Activated B cell treated with CpG ODN at 0.5 μM for 24 hours (primary cell): Measurements from ENCODE around the gene MTHFD1L. TPM values are rescaled to one million over a fixed set of nuclear protein-coding genes. Genes with fewer than 3 reads are reported as not detected.

Experiments used
- ATAC-seq: fragments of 200-7000 bp; cut with Tn5 transposase; one replicate; pipeline ENCODE4 v1.10.0; 2021; ENCODE audit warnings: low read depth, mild to moderate bottlenecking, moderate library complexity
- CTCF ChIA-PET: fragments of 350-600 bp; sonication (Branson Sonifier 250); formaldehyde crosslinking; loops from one replicate; lab custom pipeline; 2021; ENCODE audit warnings: antibody characterized with exemption; lab: Charles Lee
- POLR2A ChIA-PET: fragments of 350-600 bp; sonication (Branson Sonifier 250); formaldehyde crosslinking; loops from one replicate; lab custom pipeline; 2021; ENCODE audit warnings: antibody characterized with exemption; lab: Charles Lee
- DNase-seq: peaks from one replicate; pipeline ENCODE4 v3.0.0; 2022
- H3K27ac Mint-ChIP-seq: one replicate; pipeline ENCODE4 v1.8.0; 2020; ENCODE audit warnings: mixed read lengths
- H3K27me3 Mint-ChIP-seq: one replicate; pipeline ENCODE4 v1.8.0; 2021; ENCODE audit warnings: mixed read lengths
- H3K36me3 Mint-ChIP-seq: one replicate; pipeline ENCODE4 v1.8.0; 2021; ENCODE audit warnings: low read depth, mixed read lengths
- H3K4me1 Mint-ChIP-seq: one replicate; pipeline ENCODE4 v1.8.0; 2021; ENCODE audit warnings: mixed read lengths
- H3K4me3 Mint-ChIP-seq: one replicate; pipeline ENCODE4 v1.8.0; 2020; ENCODE audit warnings: mild to moderate bottlenecking, mixed read lengths
- H3K9me3 Mint-ChIP-seq: one replicate; pipeline ENCODE4 v1.8.0; 2020; ENCODE audit warnings: mixed read lengths
- intact Hi-C: fragments of 100-400 bp; cut with micrococcal nuclease; formaldehyde crosslinking; loops from one replicate; pipeline ENCODE4 v1.15.1; 2024
- total RNA-seq: library from RNA; stranded (reverse); gene quantifications from 2 replicates; pipeline ENCODE4 v1.2.3, GENCODE V29; 2022
- TF ChIP-seq, protein P1 (sequence below): fragments of 200-600 bp; IDR thresholded peaks from one replicate; pipeline ENCODE4 v1.8.0; 2022; ENCODE audit warnings: antibody characterized with exemption, mild to moderate bottlenecking

Gene MTHFD1L
- total RNA-seq, 1 donor from 2014 or later: 60.4 TPM

DNA sequence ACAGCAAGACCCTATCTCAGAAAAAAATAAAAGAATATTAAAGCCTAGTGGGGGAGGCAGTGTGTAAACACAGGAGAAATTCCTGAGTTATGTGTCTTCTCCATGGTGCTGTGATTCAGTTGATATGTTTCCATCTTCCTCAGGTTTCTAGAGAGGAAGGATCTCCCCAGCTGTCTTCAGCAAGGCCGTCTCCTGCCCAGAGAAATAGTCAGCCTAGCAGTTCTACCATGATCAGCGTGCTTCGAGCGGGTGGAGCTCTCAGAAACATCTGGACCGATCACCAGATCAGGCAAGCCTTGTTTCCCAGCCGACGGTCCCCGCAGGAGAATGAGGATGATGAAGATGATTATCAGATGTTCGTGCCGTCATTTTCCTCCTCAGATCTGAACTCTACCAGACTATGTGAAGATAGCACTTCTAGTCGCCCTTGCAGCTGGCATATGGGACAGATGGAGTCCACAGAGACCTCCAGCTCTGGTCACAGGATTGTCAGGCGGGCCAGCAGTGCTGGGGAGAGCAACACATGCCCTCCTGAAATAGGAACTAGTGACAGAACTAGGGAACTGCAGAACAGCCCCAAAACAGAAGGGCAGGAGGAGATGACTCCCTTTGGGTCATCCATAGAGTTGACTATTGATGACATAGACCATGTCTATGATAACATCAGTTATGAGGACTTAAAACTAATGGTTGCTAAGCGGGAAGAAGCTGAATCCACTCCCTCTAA is 34.9 kb upstream of the MTHFD1L start:
- H3K4me1 Mint-ChIP-seq: peaks cover 5% of the 10 kb centered on the region
- intact Hi-C loops: no loop called here
- ATAC-seq: no peak
- H3K27ac Mint-ChIP-seq: no peak overlapping the region
- CTCF ChIA-PET: interaction anchor here (1.7 kb wide), 1 partner anchor 16 kb away, joined by 5 read pairs; no protein-coding TSS in a partner anchor
- POLR2A ChIA-PET: no interaction called here
- TF ChIP-seq, protein P1, sequence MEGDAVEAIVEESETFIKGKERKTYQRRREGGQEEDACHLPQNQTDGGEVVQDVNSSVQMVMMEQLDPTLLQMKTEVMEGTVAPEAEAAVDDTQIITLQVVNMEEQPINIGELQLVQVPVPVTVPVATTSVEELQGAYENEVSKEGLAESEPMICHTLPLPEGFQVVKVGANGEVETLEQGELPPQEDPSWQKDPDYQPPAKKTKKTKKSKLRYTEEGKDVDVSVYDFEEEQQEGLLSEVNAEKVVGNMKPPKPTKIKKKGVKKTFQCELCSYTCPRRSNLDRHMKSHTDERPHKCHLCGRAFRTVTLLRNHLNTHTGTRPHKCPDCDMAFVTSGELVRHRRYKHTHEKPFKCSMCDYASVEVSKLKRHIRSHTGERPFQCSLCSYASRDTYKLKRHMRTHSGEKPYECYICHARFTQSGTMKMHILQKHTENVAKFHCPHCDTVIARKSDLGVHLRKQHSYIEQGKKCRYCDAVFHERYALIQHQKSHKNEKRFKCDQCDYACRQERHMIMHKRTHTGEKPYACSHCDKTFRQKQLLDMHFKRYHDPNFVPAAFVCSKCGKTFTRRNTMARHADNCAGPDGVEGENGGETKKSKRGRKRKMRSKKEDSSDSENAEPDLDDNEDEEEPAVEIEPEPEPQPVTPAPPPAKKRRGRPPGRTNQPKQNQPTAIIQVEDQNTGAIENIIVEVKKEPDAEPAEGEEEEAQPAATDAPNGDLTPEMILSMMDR: no peak
- DNase-seq: no peak
- no peaks in the 10 kb centered on the region for H3K9me3 Mint-ChIP-seq
- H3K27me3 Mint-ChIP-seq: no peaks in the 10 kb centered on the region
- peaks cover 84% of the 10 kb centered on the region for H3K36me3 Mint-ChIP-seq
- no peak overlapping the region for H3K4me3 Mint-ChIP-seq

DNA sequence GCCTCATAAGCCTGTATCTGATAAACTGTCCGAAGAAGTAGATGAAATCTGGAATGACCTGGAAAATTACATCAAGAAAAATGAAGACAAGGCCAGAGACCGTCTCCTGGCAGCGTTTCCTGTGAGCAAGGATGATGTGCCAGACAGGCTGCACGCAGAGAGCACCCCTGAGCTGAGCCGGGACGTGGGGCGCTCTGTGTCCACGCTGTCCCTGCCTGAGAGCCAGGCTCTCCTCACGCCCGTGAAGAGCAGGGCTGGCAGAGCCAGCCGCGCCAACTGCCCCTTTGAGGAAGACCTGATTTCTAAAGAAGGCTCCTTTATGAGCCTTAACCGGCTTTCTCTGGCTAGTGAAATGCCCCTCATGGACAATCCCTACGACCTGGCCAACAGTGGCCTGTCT is 33.9 kb upstream of the MTHFD1L start:
- no peak overlapping the region for H3K4me3 Mint-ChIP-seq
- no peaks in the 10 kb centered on the region for H3K9me3 Mint-ChIP-seq
- CTCF ChIA-PET: interaction anchor here (1.7 kb wide), 1 partner anchor 17 kb away, joined by 5 read pairs; no protein-coding TSS in a partner anchor
- POLR2A ChIA-PET: no interaction called here
- peaks cover 89% of the 10 kb centered on the region for H3K36me3 Mint-ChIP-seq
- no peak overlapping the region for H3K27ac Mint-ChIP-seq
- peaks cover 6% of the 10 kb centered on the region for H3K4me1 Mint-ChIP-seq
- TF ChIP-seq, protein P1: no peak
- ATAC-seq (no peak), DNase-seq (no peak)
- intact Hi-C loops: no loop called here
- no peaks in the 10 kb centered on the region for H3K27me3 Mint-ChIP-seq

DNA sequence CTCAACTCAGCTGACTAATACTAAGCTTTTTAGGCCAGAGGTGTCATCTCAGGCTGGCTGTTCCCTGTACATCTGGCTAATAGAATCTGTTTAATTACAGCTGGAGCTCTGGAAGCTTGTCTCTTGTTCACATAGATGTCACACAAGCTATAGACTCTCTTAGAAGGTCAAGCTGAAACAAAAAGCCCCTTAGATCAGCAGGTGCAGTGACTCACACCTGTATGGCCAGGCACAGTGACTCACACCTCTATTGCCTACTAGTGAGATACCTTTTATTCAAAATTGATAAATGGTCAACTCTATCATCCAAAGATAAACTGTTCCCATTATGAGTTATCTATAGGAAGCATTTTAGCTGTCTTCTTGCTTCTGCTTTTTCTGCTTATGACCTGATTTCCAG is 29.9 kb upstream of the MTHFD1L start:
- ChIA-PET CTCF (no interaction called here), POLR2A (no interaction called here)
- peak; percentile 10 for ATAC-seq
- intact Hi-C loops: no loop called here
- no peak for DNase-seq
- peaks cover 96% of the 10 kb centered on the region for H3K36me3 Mint-ChIP-seq
- H3K9me3 Mint-ChIP-seq: no peaks in the 10 kb centered on the region
- TF ChIP-seq, protein P1: no peak
- H3K4me1 Mint-ChIP-seq: peaks cover 10% of the 10 kb centered on the region
- H3K4me3 Mint-ChIP-seq: no peak overlapping the region
- no peak overlapping the region for H3K27ac Mint-ChIP-seq
- H3K27me3 Mint-ChIP-seq: no peaks in the 10 kb centered on the region

DNA sequence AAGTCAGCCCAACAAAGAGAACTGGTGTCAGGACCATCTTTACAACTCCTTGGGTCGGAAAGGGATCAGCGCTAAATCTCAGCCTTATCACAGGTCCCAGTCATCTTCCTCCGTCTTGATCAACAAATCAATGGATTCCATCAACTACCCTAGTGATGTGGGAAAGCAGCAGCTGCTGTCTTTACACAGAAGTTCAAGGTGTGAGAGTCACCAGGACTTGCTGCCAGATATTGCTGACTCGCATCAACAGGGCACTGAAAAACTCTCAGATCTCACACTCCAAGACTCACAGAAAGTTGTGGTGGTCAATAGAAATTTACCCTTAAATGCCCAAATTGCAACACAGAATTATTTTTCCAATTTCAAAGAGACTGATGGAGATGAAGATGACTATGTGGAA is 25.3 kb upstream of the MTHFD1L start:
- H3K27me3 Mint-ChIP-seq: no peaks in the 10 kb centered on the region
- ChIA-PET POLR2A (no interaction called here), CTCF (no interaction called here)
- TF ChIP-seq, protein P1: no peak
- H3K36me3 Mint-ChIP-seq: peaks cover 88% of the 10 kb centered on the region
- DNase-seq (no peak), ATAC-seq (no peak)
- intact Hi-C loops: no loop called here
- no peak overlapping the region for H3K4me3 Mint-ChIP-seq
- peaks cover 9% of the 10 kb centered on the region for H3K4me1 Mint-ChIP-seq
- H3K27ac Mint-ChIP-seq: no peak overlapping the region
- no peaks in the 10 kb centered on the region for H3K9me3 Mint-ChIP-seq

DNA sequence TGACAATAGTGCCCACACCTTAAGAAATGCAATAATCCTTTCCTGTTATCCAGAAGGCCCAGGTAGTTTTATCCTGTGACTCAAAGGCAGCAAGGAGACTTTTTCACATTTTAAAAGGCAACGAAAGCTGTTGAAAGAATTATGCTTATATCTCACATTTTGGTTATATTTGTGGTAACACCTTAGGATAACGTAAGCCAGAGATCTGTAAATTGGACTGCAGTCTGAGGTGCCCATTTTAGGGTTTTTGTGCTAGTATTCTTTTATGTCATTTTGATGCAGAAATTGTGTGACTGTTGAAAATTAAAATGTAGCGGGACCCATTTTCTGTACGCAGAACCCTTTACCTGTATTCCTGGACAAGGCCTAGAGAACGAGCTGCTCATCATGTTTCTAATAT is 24.3 kb upstream of the MTHFD1L start:
- no peak for DNase-seq
- peaks cover 4% of the 10 kb centered on the region for H3K4me1 Mint-ChIP-seq
- intact Hi-C loops: no loop called here
- H3K27ac Mint-ChIP-seq: no peak overlapping the region
- no peak for ATAC-seq
- CTCF ChIA-PET: no interaction called here
- no peak overlapping the region for H3K4me3 Mint-ChIP-seq
- H3K9me3 Mint-ChIP-seq: no peaks in the 10 kb centered on the region
- H3K36me3 Mint-ChIP-seq: peaks cover 83% of the 10 kb centered on the region
- TF ChIP-seq, protein P1: no peak
- POLR2A ChIA-PET: no interaction called here
- H3K27me3 Mint-ChIP-seq: no peaks in the 10 kb centered on the region
